GM23248 (cell line): ENCODE measurements around the gene TXN2. TPM values are rescaled to one million over a fixed set of nuclear protein-coding genes. Genes with fewer than 3 reads are reported as not detected.
A peak's percentile ranks its signal among the peaks of the same experiment; 100 is the strongest.

Experiments used
- DNase-seq: peaks from one replicate; pipeline ENCODE4 v3.0.0-alpha.2; 2015
- H2AFZ ChIP-seq: fragments of 200-600 bp; sonication (generic); 2 replicates; pipeline ENCODE4 v1.6.1; 2016; ENCODE audit warnings: antibody characterized with exemption
- H3F3A ChIP-seq: fragments of 200-600 bp; sonication (generic); 2 replicates; pipeline ENCODE4 v1.6.1; 2016; ENCODE audit warnings: mild to moderate bottlenecking, antibody characterized with exemption, mixed run types; ENCODE audit not compliant: insufficient read depth
- H3K27ac ChIP-seq: fragments of 200-600 bp; sonication (generic); 2 replicates; pipeline ENCODE4 v1.5.1; 2016; ENCODE audit warnings: mild to moderate bottlenecking
- H3K27me3 ChIP-seq: fragments of 200-600 bp; sonication (generic); replicated peaks from 2 replicates; pipeline ENCODE4 v1.6.1; 2016; ENCODE audit warnings: mild to moderate bottlenecking; ENCODE audit not compliant: insufficient read depth
- H3K36me3 ChIP-seq: fragments of 200-600 bp; sonication (generic); 2 replicates; pipeline ENCODE4 v1.6.1; 2016; ENCODE audit warnings: low read depth, mild to moderate bottlenecking
- H3K4me1 ChIP-seq: fragments of 200-600 bp; sonication (generic); 2 replicates; pipeline ENCODE4 v1.6.1; 2016; ENCODE audit warnings: mild to moderate bottlenecking; ENCODE audit not compliant: insufficient read depth
- H3K4me2 ChIP-seq: fragments of 200-600 bp; sonication (generic); one replicate; pipeline ENCODE4 v1.6.1; 2016; ENCODE audit warnings: mild to moderate bottlenecking; ENCODE audit not compliant: unreplicated experiment
- H3K4me3 ChIP-seq: fragments of 200-600 bp; sonication (generic); 2 replicates; pipeline ENCODE4 v1.5.1; 2016; ENCODE audit warnings: mild to moderate bottlenecking
- H3K79me2 ChIP-seq: fragments of 200-600 bp; sonication (generic); 2 replicates; pipeline ENCODE4 v1.6.1; 2016; ENCODE audit warnings: mild to moderate bottlenecking; ENCODE audit not compliant: insufficient read depth
- H3K9ac ChIP-seq: fragments of 200-600 bp; sonication (generic); 2 replicates; pipeline ENCODE4 v1.6.1; 2016; ENCODE audit warnings: mild to moderate bottlenecking
- H3K9me2 ChIP-seq: fragments of 200-600 bp; sonication (generic); 2 replicates; pipeline ENCODE4 v1.6.1; 2016; ENCODE audit warnings: mixed run types, mild to moderate bottlenecking, moderate library complexity; ENCODE audit not compliant: insufficient read depth
- H3K9me3 ChIP-seq: fragments of 200-600 bp; sonication (generic); one replicate; pipeline ENCODE4 v1.6.1; 2017; ENCODE audit warnings: low read depth
- H4K20me1 ChIP-seq: fragments of 200-600 bp; sonication (generic); 2 replicates; pipeline ENCODE4 v1.6.0; 2016; ENCODE audit not compliant: insufficient read depth
- EZH2 ChIP-seq: fragments of 200-600 bp; sonication (generic); IDR thresholded peaks from 2 replicates; pipeline ENCODE4 v1.6.1; 2018; ENCODE audit warnings: antibody characterized with exemption, mild to moderate bottlenecking; ENCODE audit not compliant: insufficient read depth, poor library complexity, severe bottlenecking
- EZH2phosphoT487 ChIP-seq: fragments of 200-600 bp; sonication (generic); IDR thresholded peaks from 2 replicates; pipeline ENCODE4 v1.6.1; 2018; ENCODE audit warnings: antibody characterized with exemption, moderate library complexity, mild to moderate bottlenecking, low read depth; ENCODE audit not compliant: insufficient read depth
- WGBS, 2 experiments: methylation state at CpG; one replicate each; pipeline ENCODE4 v1.1.6; 2015 to 2017; ENCODE audit warnings: low lambda C conversion rate in 2 of 2, low coverage in 1 of 2; ENCODE audit errors: missing lambda C conversion rate in 2 of 2; 5-methylcytosine and 5-hydroxymethylcytosine counted together
- in situ Hi-C: fragments of 300-500 bp; cut with MboI; formaldehyde crosslinking; loops from 2 replicates; pipeline ENCODE4 v1.15.0; 2020
- polyA plus RNA-seq: library from polyadenylated mRNA; unstranded; fragments of >200 nt; fragmentation: Nextera tagmentation; extraction: Ambion mirVana; gene quantifications from 2 replicates; pipeline ENCODE4 v1.2.1, GENCODE V29; 2016
- total RNA-seq: library from RNA; depleted of rRNA; stranded (reverse); fragments of >200 nt; shearing (Covaris generic); gene quantifications from 2 replicates; pipeline ENCODE4 v1.2.3, GENCODE V29; 2014; rRNA removed

Gene TXN2, protein sequence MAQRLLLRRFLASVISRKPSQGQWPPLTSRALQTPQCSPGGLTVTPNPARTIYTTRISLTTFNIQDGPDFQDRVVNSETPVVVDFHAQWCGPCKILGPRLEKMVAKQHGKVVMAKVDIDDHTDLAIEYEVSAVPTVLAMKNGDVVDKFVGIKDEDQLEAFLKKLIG
- total RNA-seq, result 24.0 and 33.1 TPM in 2 replicates
- 104 and 109 TPM in 2 replicates for polyA plus RNA-seq

DNA sequence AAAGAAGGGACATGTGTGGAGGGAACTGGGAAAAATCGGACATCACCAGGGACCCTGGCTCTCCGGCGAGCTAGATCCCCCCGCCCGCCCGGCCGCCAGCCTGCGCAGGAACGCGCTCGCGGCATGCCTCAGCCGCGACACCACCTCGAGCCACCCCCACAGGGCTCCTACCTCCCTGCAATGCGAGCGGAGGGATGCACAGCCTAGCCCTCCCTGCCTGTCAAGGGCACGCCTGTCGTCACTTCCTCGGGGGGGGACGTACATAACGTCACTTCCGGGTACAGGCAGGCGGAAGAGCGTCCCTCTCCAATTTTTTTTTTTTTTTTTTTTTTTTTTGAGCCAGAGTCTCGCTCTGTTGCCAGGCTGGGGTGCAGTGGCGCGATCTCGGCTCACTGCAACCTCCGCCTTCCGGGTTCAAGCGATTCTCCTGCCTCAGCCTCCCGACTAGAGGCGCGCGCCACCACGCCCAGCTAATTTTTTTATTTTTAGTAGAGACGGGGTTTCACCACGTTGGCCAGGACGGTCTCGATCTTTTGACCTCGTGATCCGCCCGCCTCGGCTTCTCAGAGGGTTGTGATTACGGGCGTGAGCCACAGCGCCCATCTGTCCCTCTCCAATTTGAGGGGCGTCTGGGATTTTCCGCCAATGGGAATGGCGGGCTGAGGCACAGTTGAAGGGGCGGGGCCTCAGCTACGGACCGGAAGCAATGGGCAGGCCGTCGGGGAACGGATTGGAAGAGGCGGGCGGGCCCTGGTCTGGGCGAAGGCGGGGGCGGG lies at the start of gene TXN2:
Gene TXN2 (minus strand): TSS at position 248 of the 776 bp plus-strand sequence. CDS start 803 bp downstream, outside the sequence.
- DNase-seq, result peak; percentile 99
- H3K4me3 ChIP-seq, result peak within 1 kb of the TSS; percentile 85
- peaks cover 15% of the 10 kb centered on the region for H3K4me1 ChIP-seq
- H3K27me3 ChIP-seq, result no peaks in the 10 kb centered on the region
- peak within 1 kb of the TSS; percentile 89 for H3K4me2 ChIP-seq
- H3K27ac ChIP-seq, result peak within 1 kb of the TSS; percentile 99
- H3F3A ChIP-seq, result no peaks in the 10 kb centered on the region
- no peaks in the 10 kb centered on the region; the same call in 1 of the 2 replicates for H3K36me3 ChIP-seq
- no peaks in the 10 kb centered on the region for H4K20me1 ChIP-seq
- no peaks in the 10 kb centered on the region for H3K9me2 ChIP-seq
- TF ChIP-seq EZH2phosphoT487 (no peak), EZH2 (no peak)
- no peaks in the 10 kb centered on the region for H3K9me3 ChIP-seq
- peaks cover 41% of the 10 kb centered on the region for H3K79me2 ChIP-seq
- peak within 1 kb of the TSS; percentile 93 for H2AFZ ChIP-seq
- 0 to 1% methylated on average over 53 to 62 of the region's 62 CpGs for WGBS, 2 experiments
- H3K9ac ChIP-seq, result peak within 1 kb of the TSS; percentile 98
- in situ Hi-C loops, result loop anchor here (25.0 kb wide), 1 partner anchor 294 kb away; no protein-coding TSS in a partner anchor

DNA sequence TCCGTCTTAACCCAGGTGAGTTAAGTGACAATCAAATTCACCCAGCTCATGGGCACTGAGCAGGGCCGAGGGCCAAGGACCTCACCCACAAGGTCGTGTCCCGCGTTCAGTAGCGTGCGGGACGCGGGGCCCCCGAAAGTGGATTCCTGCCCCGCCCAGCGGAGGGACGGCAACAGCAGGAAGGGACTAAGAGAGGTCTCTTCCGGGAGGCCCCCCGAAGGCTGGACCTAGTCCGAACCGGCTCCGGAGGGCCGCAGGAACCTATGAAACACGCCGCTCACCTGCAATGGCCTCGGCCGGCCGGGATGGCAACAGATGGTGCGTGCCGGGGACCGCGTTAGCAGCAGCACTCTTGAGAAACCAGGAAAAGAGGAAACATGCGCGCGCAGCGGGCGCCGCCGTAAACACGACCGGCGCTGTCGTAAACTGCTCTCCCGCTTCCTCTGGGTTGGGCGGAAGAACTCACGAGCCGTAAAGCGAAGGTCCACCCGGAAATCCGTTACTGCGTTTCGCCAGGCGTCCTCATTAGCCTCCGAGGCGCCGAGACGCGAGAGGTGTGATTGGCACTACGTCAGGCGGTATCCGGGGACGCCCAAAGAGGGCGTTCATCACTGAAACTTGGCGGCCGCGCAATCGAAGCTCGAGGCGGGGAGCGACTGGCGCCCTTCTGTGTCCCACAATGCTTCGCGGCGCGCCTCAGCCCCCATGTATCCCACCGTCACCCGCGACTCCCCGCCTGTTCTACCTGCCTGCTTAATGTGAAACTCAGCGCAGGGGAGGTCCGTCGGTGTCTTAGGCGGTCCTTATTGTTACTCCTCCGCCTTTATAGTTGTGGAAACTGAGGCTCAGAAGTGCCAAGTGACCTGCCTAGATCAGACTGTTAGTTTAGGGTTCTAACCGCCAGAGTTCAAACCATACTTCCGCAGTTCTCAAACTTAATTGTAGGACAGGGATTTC lies 47.6 kb upstream of the TXN2 start, which contains the start of gene EIF3D:
Gene EIF3D (minus strand): TSS at position 372 of the 957 bp plus-strand sequence. CDS start 3,045 bp downstream, outside the sequence.
- Histone ChIP-seq H3K27ac (peak within 1 kb of the TSS; percentile 92), H3K79me2 (peaks cover 48% of the 10 kb centered on the region), H3K4me2 (peak within 1 kb of the TSS; percentile 96), H3K27me3 (no peaks in the 10 kb centered on the region), H2AFZ (peak within 1 kb of the TSS; percentile 95), H3K9ac (peak within 1 kb of the TSS; percentile 96), H3K36me3 (peaks cover 29% of the 10 kb centered on the region), H3F3A (peaks cover 33% of the 10 kb centered on the region), H4K20me1 (peaks cover 6% of the 10 kb centered on the region; the same call in 1 of the 2 replicates), H3K4me3 (peak within 1 kb of the TSS; percentile 89), H3K4me1 (peaks cover 10% of the 10 kb centered on the region; the same call in 1 of the 2 replicates), H3K9me3 (no peaks in the 10 kb centered on the region), H3K9me2 (no peaks in the 10 kb centered on the region)
- 1 to 2% methylated on average over 67 to 80 of the region's 82 CpGs for WGBS, 2 experiments
- in situ Hi-C loops, result no loop called here
- TF ChIP-seq EZH2, result no peak
- TF ChIP-seq EZH2phosphoT487, result no peak
- DNase-seq, result peak; percentile 100

DNA sequence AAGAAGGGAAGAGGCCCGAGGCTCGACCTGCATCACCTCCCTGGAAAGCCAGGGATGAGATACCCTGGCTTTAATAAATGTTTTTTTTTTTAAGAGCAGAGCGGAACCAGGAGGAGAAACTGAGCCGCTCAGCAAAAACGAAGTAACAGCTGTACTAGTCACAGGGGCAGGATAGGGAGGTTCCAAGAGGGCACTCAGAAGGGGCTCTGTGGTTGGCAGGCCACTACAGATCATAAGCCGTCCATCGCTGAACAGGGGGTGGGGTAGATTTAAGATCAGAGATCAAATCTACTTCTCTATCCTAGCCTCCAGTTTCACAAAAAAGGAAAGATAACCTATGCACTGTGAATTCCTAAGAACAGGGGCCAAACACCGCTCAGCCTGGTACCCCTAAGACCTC lies 46.9 kb upstream of the TXN2 start:
- no peaks in the 10 kb centered on the region for H3K9me3 ChIP-seq
- peak; percentile 68 for DNase-seq
- peaks cover 6% of the 10 kb centered on the region; the same call in 1 of the 2 replicates for H4K20me1 ChIP-seq
- peak overlapping the region; percentile 92 for H3K27ac ChIP-seq
- H3F3A ChIP-seq, result peaks cover 33% of the 10 kb centered on the region
- peak overlapping the region; percentile 71 for H2AFZ ChIP-seq
- H3K27me3 ChIP-seq, result no peaks in the 10 kb centered on the region
- H3K9me2 ChIP-seq, result no peaks in the 10 kb centered on the region
- H3K4me1 ChIP-seq, result peaks cover 10% of the 10 kb centered on the region; the same call in 1 of the 2 replicates
- H3K4me3 ChIP-seq, result peak overlapping the region; percentile 89
- TF ChIP-seq EZH2 (no peak), EZH2phosphoT487 (no peak)
- 1% methylated on average over 8 of the region's 8 CpGs for WGBS, 2 experiments
- H3K36me3 ChIP-seq, result peaks cover 37% of the 10 kb centered on the region
- H3K4me2 ChIP-seq, result peak overlapping the region; percentile 87
- H3K9ac ChIP-seq, result peak overlapping the region; percentile 96
- H3K79me2 ChIP-seq, result peaks cover 55% of the 10 kb centered on the region
- in situ Hi-C loops, result no loop called here
